Adipocyte (in vitro differentiated cells): ENCODE data around the gene ELMO1.

Experiments
- DNase-seq: peaks from one replicate; pipeline ENCODE4 v3.0.0-alpha.2; 2015; ENCODE audit warnings: low read depth
- H3K27me3 ChIP-seq: replicated peaks from 2 replicates; pipeline ENCODE4 v1.7.0; 2013; ENCODE audit warnings: mild to moderate bottlenecking, low read length, moderate library complexity; ENCODE audit not compliant: control insufficient read depth, insufficient read depth
- H3K36me3 ChIP-seq: 2 replicates; pipeline ENCODE4 v1.7.0; 2013; ENCODE audit warnings: low read length, mild to moderate bottlenecking, moderate library complexity; ENCODE audit not compliant: control insufficient read depth, insufficient read depth, severe bottlenecking
- H3K4me1 ChIP-seq: 2 replicates; pipeline ENCODE4 v1.7.0; 2013; ENCODE audit warnings: mild to moderate bottlenecking, low read length, moderate library complexity; ENCODE audit not compliant: control insufficient read depth, insufficient read depth
- H3K4me3 ChIP-seq: 2 replicates; pipeline ENCODE4 v1.7.0; 2013; ENCODE audit warnings: mild to moderate bottlenecking, low read length, moderate library complexity
- H3K9ac ChIP-seq: 2 replicates; pipeline ENCODE4 v1.7.0; 2013; ENCODE audit warnings: mild to moderate bottlenecking, low read length, moderate library complexity
- H3K9me3 ChIP-seq: 2 replicates; pipeline ENCODE4 v1.7.0; 2013; ENCODE audit warnings: mild to moderate bottlenecking, low read length, moderate library complexity; ENCODE audit not compliant: control insufficient read depth

The ELMO1 gene

GRCh38 chr7:37273891-37274290, 174.8 kb downstream of the ELMO1 start:
- Histone ChIP-seq H3K4me3 (no peak overlapping the region), H3K9ac (no peak overlapping the region), H3K9me3 (no peaks in the 10 kb centered on the region), H3K36me3 (no peaks in the 10 kb centered on the region), H3K27me3 (peaks cover 3% of the 10 kb centered on the region), H3K4me1 (no peaks in the 10 kb centered on the region)
- no peak for DNase-seq

- no peaks in the 10 kb centered on the region for H3K9me3 ChIP-seq
- H3K4me1 ChIP-seq, result no peaks in the 10 kb centered on the region
- no peak overlapping the region for H3K9ac ChIP-seq
- no peak overlapping the region for H3K4me3 ChIP-seq
- no peak for DNase-seq
- H3K36me3 ChIP-seq, result no peaks in the 10 kb centered on the region
- H3K27me3 ChIP-seq, result no peaks in the 10 kb centered on the region
Observed at GRCh38 chr7:37269711-37270508, 178.8 kb downstream of the ELMO1 start.

- no peaks in the 10 kb centered on the region for H3K9me3 ChIP-seq
- no peak for DNase-seq
- no peaks in the 10 kb centered on the region for H3K27me3 ChIP-seq
- H3K4me3 ChIP-seq, result no peak overlapping the region
- H3K36me3 ChIP-seq, result no peaks in the 10 kb centered on the region
- no peak overlapping the region for H3K9ac ChIP-seq
- no peaks in the 10 kb centered on the region for H3K4me1 ChIP-seq
Observed at GRCh38 chr7:37267251-37267650, 181.4 kb downstream of the ELMO1 start.

GRCh38 chr7:37265876-37266275, 182.8 kb downstream of the ELMO1 start:
- H3K4me1 ChIP-seq, result no peaks in the 10 kb centered on the region
- H3K9ac ChIP-seq, result no peak overlapping the region
- H3K4me3 ChIP-seq, result no peak overlapping the region
- no peak for DNase-seq
- H3K36me3 ChIP-seq, result no peaks in the 10 kb centered on the region
- H3K9me3 ChIP-seq, result no peaks in the 10 kb centered on the region
- H3K27me3 ChIP-seq, result no peaks in the 10 kb centered on the region

GRCh38 chr7:37265006-37265405, 183.7 kb downstream of the ELMO1 start:
- DNase-seq, result no peak
- Histone ChIP-seq H3K4me1 (no peaks in the 10 kb centered on the region), H3K36me3 (no peaks in the 10 kb centered on the region), H3K27me3 (no peaks in the 10 kb centered on the region), H3K9ac (no peak overlapping the region), H3K4me3 (no peak overlapping the region), H3K9me3 (no peaks in the 10 kb centered on the region)

- no peak overlapping the region for H3K4me3 ChIP-seq
- no peaks in the 10 kb centered on the region for H3K27me3 ChIP-seq
- no peak for DNase-seq
Observed at GRCh38 chr7:37262181-37262580, 186.5 kb downstream of the ELMO1 start.

GRCh38 chr7:37259319-37259821, 189.3 kb downstream of the ELMO1 start:
- Histone ChIP-seq H3K27me3 (no peaks in the 10 kb centered on the region), H3K4me3 (no peak overlapping the region), H3K36me3 (no peaks in the 10 kb centered on the region), H3K9me3 (no peaks in the 10 kb centered on the region), H3K9ac (no peak overlapping the region), H3K4me1 (no peaks in the 10 kb centered on the region)
- DNase-seq, result no peak

More at GRCh38 chr7:37262181-37262580, 186.5 kb downstream of the ELMO1 start:
- H3K9ac ChIP-seq, result no peak overlapping the region
- no peaks in the 10 kb centered on the region for H3K36me3 ChIP-seq
- no peaks in the 10 kb centered on the region for H3K9me3 ChIP-seq
- H3K4me1 ChIP-seq, result no peaks in the 10 kb centered on the region

GRCh38 chr7:37256631-37257030, 192.0 kb downstream of the ELMO1 start:
- no peaks in the 10 kb centered on the region for H3K9me3 ChIP-seq
- H3K36me3 ChIP-seq, result no peaks in the 10 kb centered on the region
- no peaks in the 10 kb centered on the region for H3K4me1 ChIP-seq
- no peak for DNase-seq
- H3K4me3 ChIP-seq, result no peak overlapping the region
- no peaks in the 10 kb centered on the region for H3K27me3 ChIP-seq
- no peak overlapping the region for H3K9ac ChIP-seq

GRCh38 chr7:37255327-37255944, 193.2 kb downstream of the ELMO1 start:
- Histone ChIP-seq H3K36me3 (no peaks in the 10 kb centered on the region), H3K9ac (no peak overlapping the region), H3K9me3 (no peaks in the 10 kb centered on the region), H3K4me1 (no peaks in the 10 kb centered on the region), H3K4me3 (no peak overlapping the region), H3K27me3 (no peaks in the 10 kb centered on the region)
- no peak for DNase-seq

- no peaks in the 10 kb centered on the region for H3K36me3 ChIP-seq
- H3K4me3 ChIP-seq, result no peak overlapping the region
- no peak overlapping the region for H3K9ac ChIP-seq
- no peak for DNase-seq
- H3K9me3 ChIP-seq, result no peaks in the 10 kb centered on the region
- H3K4me1 ChIP-seq, result no peaks in the 10 kb centered on the region
- H3K27me3 ChIP-seq, result no peaks in the 10 kb centered on the region
Observed at GRCh38 chr7:37251222-37251621, 197.4 kb downstream of the ELMO1 start.

- no peaks in the 10 kb centered on the region for H3K4me1 ChIP-seq
- H3K9me3 ChIP-seq, result no peaks in the 10 kb centered on the region
- no peak overlapping the region for H3K4me3 ChIP-seq
- no peaks in the 10 kb centered on the region for H3K36me3 ChIP-seq
- DNase-seq, result no peak
- no peak overlapping the region for H3K9ac ChIP-seq
- H3K27me3 ChIP-seq, result no peaks in the 10 kb centered on the region
Observed at GRCh38 chr7:37249240-37249639, 199.4 kb downstream of the ELMO1 start.
